NCI-H526 (cell line): ENCODE data around the gene TCF7L1.
"Not testable (repeated sequence)": the region's sequence is repeated elsewhere in the genome, so short reads cannot be mapped to it uniquely, and the experiment has no call there.

Experiments used
- DNase-seq, 2 experiments: peaks; one replicate each; lab custom pipeline; 2025; lab: John Stamatoyannopoulos, UW

Gene TCF7L1

DNA sequence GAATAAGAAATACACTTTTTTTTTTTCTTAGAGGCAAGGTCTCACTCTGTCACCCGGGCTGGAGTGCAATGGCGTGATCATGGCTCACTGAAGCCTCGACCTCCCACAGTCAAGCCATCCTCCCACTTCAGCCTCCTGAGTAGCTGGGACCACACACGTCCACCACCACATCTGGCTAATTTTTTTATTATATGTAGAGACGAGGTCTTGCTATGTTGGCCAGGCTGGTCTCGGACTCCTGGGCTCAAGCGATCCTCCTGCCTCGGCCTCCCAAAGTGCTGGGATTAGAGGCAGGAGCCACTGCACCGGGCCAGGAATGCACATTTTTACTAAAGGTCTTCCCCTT is 192.2 kb downstream of the TCF7L1 start:
- DNase-seq, result no peak

- DNase-seq, result peak; percentile 19 to 63
Observed at GRCh38 chr2:85326406-85327159, 193.4 kb downstream of the TCF7L1 start.

DNA sequence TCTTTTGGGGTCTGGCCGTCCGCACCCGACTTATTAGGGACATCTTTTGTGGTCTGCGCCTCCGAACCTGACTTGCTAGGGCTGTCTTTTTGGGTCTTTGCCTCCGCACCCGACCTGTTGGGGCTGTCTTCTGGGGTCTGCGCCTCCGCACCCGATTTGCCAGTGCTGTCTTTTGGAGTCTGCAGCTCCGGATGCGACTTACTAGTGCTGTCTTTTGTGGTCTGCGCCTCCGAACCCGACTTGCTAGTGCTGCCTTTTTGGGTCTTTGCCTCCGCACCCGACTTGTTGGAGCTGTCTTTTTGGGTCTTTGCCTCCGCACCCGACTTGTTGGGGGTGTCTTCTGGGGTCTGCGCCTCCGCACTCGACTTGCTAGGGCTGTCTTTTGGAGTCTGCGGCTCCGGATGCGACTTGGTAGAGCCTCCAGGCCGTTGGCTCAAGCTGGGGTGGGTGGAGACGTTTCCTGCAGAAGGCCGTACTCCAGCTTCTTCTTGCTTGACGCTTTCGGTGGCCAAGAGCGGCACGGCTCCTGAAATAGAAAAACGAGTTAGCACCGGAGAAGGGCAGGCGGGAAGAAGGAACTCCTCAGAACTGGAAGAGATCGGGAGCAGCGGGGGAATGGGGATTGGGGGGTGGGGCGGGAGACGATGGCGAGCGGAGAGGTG is 194.1 kb downstream of the TCF7L1 start:
- peak in 1 of 2 experiments; percentile 51 for DNase-seq

- peak; percentile 75 to 96 for DNase-seq
Observed at GRCh38 chr2:85327822-85328617, 194.8 kb downstream of the TCF7L1 start, which contains the start of gene TGOLN2. Gene TGOLN2, minus strand, starts transcription at chr2:85327989. Its CDS starts 27 bp downstream, at chr2:85327962.

DNA sequence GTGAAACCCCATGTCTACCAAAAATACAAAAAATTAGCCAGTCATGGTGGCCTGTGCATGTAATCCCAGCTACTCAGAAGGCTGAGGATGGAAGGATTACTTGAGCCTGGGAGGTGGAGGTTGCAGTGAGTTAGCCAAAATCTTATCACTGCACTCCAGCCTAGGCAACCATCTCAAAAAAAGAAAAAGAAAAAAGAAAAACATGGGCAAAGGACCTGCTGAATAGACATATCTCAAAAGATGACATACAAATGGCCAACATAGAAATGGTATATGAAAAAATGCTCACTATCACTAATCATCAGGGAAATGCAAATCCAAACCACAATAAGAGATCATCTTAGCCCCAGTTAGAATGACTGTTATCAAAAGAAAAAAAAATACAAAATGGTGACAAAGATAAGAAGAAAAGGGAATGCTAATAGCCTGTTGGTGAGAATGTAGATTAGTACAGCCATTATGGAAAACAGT is 196.0 kb downstream of the TCF7L1 start:
- peak in 1 of 2 experiments; percentile 33 for DNase-seq

GRCh38 chr2:85329701-85330100 is 196.5 kb downstream of the TCF7L1 start:
- not testable (repeated sequence) for DNase-seq

DNA sequence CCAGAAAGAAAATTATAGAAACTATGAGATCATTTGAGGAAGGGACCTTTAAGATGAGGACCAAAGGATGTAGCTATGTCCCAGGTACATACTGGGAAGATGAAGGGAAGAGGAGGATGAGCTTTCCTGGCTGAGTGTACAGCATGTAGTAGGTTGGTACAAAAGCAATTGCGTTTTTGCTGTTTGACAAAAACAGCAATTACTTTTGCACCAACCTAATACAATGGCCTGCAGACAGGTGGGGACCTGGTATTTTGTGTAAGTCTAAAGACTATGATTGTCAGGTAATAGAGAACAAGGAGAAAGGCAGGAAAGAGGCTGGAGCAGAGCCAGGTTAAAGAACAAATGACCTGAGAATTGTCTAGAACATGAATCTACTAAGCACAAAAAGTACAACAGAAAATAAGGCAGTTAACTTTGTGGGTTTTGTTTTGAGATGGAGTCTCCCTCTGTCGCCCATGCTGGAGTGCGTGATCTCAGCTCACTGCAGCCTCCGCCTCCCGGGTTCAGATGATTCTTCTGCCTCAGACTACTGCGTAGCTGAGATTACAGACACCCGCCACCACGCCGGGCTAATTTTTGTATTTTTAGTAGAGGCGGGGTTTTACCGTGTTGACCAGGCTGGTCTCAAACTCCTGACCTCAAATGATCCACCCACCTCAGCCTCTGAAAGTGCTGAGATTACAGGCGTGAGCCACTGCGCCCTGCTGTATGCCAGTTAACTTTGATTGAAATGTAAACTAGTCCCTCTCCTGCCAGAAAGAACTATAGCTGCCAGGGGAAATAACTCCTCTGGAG is 197.8 kb downstream of the TCF7L1 start:
- DNase-seq, result no peak

- not testable (repeated sequence) for DNase-seq
Observed at GRCh38 chr2:85333877-85334276, 200.7 kb downstream of the TCF7L1 start.

GRCh38 chr2:85334928-85335327 is 201.7 kb downstream of the TCF7L1 start:
- peak in 1 of 2 experiments; percentile 4 for DNase-seq

- no peak for DNase-seq
Observed at GRCh38 chr2:85340034-85340892, 207.1 kb downstream of the TCF7L1 start.

- DNase-seq, result no peak
Observed at GRCh38 chr2:85341269-85342029, 208.3 kb downstream of the TCF7L1 start.

DNA sequence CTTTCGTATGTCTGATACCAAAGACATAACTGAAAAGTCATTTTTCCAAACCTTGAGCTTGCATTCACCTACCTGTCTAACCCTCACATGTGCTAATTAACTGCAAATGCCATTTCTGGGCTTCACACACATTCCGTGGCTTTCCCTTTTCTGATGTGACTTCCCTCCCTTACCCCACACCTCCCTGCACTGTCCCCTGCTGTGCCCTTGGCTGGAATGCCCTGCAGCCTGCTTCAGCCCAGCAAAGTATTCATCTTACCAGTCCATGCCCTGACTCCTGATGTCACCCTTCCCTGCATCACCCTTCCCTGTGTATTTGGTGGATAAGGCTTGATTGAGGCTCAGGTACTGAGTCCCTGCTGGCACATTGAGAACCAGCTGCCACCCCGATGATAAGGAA is 209.0 kb downstream of the TCF7L1 start:
- no peak for DNase-seq

DNA sequence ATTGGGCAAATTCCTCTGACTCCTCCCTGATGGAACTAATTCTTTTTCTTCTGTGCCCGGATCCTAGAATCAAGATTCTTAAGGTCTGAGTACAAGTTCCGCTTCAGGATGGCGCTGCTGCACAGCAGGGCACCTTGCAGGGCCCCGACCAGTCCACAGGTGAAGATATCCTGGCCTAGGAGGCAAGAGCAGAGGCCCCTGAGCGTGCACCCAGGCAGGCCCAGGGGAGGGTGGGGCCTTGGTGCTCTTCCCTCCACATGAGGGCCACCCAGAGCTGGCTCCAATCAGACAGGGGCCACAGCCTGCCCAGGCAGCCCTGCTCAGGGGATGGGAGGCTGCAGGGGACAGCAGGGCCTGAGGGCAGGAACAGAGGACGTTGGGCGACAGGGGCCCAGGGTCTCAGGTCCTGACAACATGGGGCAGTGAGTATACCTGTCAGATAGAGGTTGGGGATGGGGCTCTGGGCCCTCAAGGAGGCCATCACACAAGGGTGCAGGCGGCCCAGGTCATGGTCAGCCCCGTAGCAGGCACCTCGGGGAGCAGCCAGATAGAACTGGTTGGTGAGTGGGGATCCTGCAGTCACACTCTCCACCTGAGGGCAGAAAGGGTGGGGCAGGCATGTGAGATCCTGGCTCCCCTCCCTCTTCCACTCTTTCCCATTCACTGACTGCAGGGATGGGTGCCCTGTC is 210.2 kb downstream of the TCF7L1 start:
- not testable (repeated sequence) for DNase-seq

GRCh38 chr2:85344356-85344954 is 211.3 kb downstream of the TCF7L1 start:
- DNase-seq, result no peak

DNA sequence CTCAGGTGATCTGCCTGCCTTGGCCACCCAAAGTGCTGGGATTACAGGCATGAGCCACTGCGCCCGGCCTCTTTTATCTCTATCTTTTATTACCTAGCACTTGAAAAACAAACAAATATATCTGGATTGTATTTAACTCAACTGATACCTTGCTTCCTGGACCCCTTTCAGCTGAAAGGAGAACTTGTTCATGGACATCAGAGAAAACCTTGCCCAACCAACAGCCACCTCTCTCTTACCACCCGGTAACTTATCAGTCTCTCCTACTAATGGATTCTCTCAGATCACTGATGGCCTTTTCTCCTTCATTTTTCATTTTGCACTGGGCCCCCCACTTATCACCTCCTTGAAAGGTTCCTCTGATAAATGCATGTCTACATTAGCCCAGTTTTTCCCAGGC is 214.4 kb downstream of the TCF7L1 start:
- DNase-seq, result no peak

GRCh38 chr2:85353876-85354285 is 220.7 kb downstream of the TCF7L1 start:
- peak in 1 of 2 experiments; percentile 52 for DNase-seq

- DNase-seq, result peak; percentile 98
Observed at GRCh38 chr2:85354286-85355072, 221.3 kb downstream of the TCF7L1 start, which contains the start of the genes ELMOD3 and RETSAT. Gene ELMOD3, plus strand, starts transcription at chr2:85354769. Its CDS starts 2,430 bp downstream, at chr2:85357199. Gene RETSAT, minus strand, starts transcription at chr2:85354528. Its CDS starts 21 bp downstream, at chr2:85354507.

- no peak for DNase-seq
Observed at GRCh38 chr2:85355073-85355410, 221.8 kb downstream of the TCF7L1 start.
